VCaP (cell line): ENCODE results near the gene DIP2C.

ENCODE experiments used
- H3K27ac ChIP-seq: fragments of 450-650 bp; 2 replicates; pipeline ENCODE4 v1.5.1; 2017
- CTCF ChIP-seq: fragments of 450-650 bp; conservative IDR thresholded peaks from 2 replicates; pipeline ENCODE4 v1.5.1; 2017; ENCODE audit warnings: mild to moderate bottlenecking, moderate library complexity

The DIP2C gene

GRCh38 chr10:687583-688311 lies 1.7 kb downstream of the DIP2C start:
- TF ChIP-seq CTCF: no peak
- peak overlapping the region; percentile 90; the same call in 1 of the 2 replicates for H3K27ac ChIP-seq

- TF ChIP-seq CTCF: no peak
Measured at GRCh38 chr10:686155-686931, 3.1 kb downstream of the DIP2C start.

GRCh38 chr10:685613-686012 lies 3.9 kb downstream of the DIP2C start:
- TF ChIP-seq CTCF: no peak
- H3K27ac ChIP-seq: no peak overlapping the region

More at GRCh38 chr10:686155-686931, 3.1 kb downstream of the DIP2C start:
- H3K27ac ChIP-seq: no peak overlapping the region

GRCh38 chr10:683448-684071 lies 5.9 kb downstream of the DIP2C start:
- H3K27ac ChIP-seq: no peak overlapping the region

GRCh38 chr10:682931-683447 lies 6.5 kb downstream of the DIP2C start:
- H3K27ac ChIP-seq: no peak overlapping the region
- TF ChIP-seq CTCF: no peak

More at GRCh38 chr10:683448-684071, 5.9 kb downstream of the DIP2C start:
- no peak for TF ChIP-seq CTCF

- no peak overlapping the region for H3K27ac ChIP-seq
- no peak for TF ChIP-seq CTCF
Measured at GRCh38 chr10:681670-682318, 7.7 kb downstream of the DIP2C start.
